CD4-positive, alpha-beta T cell treated with Interleukin-6 at 100 ng/mL for 8 hours (primary cell): Measurements from ENCODE around the gene RUVBL2.

Experiments
- DNase-seq: peaks from one replicate; pipeline ENCODE4 v3.0.0-alpha.2; 2020; ENCODE audit warnings: mixed read lengths, low spot score

The RUVBL2 gene

DNA sequence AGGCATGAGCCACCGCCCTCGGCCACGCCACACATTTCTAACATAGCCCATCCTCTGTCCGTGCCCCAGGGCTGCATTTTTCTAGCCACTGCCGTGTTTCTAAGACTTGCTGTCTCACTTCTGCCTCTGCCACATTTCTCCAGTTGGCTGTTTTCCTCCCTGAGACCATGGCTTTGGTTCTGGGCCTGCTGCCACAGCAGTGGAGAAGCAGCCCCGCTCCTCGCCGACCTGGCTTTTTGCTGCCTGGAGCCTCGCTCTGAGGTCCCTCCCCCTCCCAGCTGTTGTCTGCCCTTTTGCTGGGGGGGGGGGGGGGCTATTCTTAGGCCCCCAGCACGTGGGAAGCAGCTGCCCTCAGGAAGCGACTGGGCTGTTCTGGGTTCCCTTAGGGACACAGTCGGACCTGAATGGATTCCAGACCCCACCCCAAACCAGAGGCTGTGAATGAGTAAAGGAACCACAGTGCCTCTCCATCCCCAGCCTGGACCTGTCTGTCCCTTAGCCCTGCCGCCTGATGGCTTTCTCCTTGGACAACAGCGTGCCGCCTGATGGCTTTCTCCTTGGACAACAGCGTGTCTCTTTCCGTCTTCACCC lies 3.9 kb upstream of the RUVBL2 start:
- DNase-seq = no peak

DNA sequence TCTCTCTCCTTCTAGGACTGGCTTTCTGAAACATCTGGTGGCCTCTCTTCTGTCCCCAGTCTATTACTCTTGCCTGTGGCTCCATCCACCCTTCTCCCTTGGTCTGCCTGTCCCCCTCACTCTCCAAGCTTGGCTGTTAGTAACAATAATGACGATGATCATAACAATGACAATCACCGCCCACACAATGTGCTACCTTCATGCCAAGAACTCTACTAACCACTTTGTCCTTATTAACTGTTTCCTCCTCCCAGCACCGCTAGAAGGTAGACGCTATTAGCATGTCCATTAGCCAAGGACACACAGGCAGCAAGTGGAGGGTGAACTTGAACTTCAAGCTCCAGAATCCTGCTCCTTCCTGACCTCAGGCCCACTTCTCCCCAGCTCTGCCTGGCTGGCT lies 3.3 kb upstream of the RUVBL2 start:
- no peak for DNase-seq

DNA sequence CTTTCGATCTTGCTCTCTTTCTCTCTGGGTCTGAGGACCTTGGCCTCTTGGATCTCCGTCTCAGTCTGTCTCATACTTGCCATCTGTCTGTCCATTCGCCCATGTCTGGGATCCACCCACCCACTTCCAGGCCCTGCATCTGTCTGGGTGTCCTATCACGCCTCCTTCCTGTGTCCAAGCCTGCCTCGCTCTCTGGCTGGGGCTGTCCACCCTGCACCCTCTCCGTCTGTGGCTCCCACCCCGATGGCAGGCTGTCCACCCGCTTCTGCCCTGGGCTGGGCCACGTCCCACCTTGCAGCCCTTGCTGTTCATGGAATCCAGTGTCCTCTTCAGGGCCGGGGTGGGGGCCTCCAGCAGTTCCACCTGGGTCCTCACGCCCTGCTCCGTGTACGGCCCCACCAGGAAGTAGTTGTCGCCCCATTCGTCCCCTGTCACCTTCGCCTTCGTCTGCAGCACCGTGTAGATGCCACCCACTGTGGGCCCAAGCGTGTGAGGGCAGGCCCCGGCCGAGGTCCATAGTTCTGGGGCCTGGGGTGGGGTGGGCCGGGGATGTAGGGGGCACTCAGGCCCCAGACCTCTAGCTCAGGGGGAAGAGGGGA lies 2.6 kb upstream of the RUVBL2 start:
- no peak for DNase-seq

DNA sequence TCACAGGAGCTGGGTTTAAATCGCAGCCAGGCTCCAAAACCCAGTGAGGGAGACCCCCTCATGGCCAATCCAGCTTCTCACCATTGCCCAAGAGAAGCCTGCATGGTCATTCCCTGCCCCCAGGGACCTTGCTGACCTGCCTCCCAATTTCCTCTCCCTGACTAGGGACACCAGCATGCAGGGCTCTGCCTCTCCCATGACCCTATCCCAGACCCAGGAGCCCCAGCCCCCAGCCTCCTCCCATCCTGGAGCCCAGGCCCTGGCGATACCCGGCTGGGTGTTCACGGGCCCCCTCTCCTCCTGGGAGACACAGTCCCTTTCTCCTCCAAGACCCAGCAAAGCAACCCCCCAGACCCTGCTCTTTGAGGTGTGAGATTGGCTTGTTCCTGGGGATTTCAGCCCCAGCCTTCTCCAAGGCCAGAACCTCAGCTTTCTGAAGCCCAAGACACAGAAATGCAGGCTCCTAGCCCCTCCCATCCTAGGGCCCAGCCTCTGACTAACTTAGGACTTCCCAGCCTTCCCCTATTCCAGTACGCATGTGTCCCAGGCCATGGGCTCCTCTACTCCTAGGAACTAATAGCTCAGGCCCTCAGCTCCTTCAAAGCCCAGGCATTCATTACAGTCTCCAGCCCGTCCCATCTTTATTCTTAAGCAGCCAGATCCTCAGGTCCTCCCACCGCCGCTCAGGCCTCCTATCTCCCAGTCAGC lies 1.7 kb upstream of the RUVBL2 start:
- DNase-seq = no peak

DNA sequence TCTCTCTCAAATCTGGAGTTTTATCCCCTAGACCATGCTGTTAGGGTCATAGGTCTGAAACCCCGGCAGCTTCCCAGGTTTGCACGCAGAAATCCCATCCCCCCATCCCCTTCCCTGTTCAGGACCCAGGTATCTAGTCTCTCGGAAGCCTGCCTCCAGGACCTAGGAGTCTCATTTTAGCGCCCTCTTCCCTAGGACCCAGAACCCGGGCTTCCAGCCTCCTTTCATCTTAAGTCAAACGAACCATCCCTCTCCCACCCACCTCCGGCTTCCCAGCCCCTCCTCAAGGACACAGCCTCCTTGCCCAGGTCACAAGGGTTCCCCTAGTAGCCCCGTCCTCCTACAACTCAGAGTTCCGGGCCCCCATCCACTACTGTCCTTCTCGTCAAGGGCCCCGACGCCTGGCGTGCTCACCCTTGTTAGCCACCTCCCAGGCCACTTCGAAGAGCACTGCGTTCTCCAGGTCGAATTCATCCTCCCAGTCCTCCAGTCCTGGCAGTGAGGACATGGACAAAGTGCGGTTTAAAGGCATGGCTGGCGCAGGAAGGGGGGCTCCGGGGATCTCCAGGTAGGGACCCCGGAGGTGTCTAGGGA lies 1.0 kb upstream of the RUVBL2 start:
- no peak for DNase-seq

DNA sequence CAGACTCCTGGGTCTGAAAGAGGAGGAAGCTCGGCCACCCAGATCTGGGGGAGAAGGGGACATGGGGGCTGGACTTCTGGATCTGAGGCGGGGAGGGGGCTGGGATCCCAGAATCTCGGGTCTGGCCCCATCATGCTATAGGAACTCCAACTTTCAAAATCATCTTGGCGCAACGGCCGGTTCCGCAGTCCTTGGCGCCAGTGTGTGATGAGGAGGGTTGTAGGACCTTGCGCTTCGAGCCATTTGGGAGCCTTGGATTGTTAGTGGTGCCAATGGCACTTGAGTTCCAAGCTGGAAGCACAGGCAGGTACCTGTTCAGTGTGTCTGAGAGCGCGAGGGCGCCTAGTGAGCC lies 324 bp downstream of the RUVBL2 start:
- no peak for DNase-seq

DNA sequence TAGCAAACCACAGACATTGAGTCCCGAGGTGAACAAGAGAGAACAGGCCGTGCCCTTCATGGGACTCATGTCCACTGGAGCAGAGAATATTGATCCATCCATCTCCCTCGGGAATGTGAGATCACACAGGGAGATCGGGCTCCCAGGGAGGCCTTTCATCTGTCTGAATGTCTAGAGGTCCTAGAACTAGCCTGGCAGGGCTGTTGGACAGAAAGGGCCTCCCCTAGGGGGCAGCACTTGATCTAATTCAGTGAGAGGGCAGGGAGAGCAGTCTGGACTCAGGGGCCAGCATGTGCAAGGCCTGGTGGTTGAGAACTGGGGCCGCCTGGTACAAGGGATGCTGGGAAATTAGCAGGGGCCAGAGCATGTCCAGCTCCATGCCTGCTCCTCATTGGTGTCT lies 4.3 kb downstream of the RUVBL2 start:
- peak; percentile 19 for DNase-seq

DNA sequence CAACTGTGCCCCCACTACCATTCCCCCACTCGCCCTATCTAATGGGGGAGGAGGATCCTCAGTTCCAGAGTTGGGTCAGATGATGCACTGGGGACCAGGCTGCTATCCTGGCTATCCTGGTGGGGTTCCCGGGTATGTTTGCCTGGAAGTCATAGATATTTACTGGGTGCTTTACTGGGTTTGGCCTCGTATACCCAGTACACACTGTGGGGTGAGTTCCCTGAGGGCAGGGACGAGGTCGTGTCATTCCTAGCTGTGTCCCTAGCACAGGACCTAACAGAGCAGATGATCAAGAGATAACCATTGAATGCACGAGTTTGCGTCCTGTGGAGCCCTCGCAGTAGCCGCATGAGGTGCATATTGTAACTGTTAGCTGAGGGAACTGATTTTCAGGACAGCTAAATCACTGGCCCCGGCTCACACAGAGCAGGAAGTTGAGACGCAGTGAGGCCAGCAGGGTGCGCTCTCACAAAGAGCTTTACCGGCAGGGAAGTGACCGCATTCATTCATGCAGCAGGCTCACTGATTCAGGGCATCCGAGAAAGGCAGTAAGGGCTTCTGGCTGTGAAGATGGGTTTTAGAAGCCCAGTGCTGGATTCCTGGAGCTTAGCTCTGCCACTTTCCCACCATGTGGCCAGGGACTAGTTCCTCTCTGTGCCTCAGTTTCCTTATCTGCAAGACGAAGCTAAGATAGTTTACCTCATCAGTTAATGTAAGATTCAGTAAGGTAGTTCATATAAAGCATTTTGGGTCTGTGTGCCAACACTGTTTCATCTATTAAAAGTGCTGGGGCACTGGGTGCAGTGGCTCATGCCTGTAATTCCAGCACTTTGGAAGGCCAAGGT lies 6.0 kb downstream of the RUVBL2 start:
- peak; percentile 60 for DNase-seq

DNA sequence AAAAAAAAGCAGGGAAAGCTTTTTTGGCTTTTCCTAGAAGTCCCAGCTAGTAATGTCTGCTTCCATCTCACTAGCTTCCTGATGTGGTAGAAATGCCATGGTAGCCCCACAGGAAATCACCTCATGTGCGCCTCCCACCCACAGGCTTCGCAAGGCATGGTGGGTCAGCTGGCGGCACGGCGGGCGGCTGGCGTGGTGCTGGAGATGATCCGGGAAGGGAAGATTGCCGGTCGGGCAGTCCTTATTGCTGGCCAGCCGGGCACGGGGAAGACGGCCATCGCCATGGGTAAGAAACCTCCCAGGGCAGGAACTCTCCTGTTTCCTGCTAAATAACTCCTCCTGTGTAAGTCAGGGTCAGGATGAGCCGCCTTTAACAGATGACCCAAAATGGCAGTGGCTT lies 10.4 kb downstream of the RUVBL2 start:
- DNase-seq = no peak

DNA sequence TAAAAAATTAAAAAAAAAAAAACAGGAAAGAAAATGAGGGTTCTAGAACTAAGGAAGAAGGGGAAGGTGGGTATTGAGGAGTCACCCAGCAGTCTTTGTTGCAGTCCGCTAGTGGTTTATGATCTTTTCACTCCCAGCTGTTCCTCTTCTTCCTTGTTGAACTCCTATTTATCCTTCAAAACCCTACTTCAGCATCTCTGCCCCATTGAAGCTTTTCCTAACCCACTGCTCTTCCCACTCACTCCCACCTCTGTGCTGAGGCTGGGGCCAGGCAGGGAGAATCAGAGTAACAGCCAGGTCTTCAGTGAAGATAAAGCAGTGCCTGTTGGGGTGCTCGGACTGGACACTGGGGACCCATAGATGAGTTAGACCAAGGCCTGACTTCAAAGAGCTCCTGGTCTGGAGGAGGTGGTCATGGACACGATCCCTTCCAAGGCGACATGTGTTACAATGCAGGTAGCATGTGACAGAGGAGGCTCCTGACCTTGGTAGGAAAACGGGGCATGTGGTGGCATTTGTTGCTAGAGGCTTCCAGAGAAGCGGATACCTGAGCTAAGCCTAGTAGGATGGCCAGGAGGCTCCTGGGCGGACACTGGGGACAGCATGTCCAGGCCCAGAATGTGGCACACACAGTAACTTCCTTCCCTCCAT lies 11.4 kb downstream of the RUVBL2 start:
- no peak for DNase-seq

DNA sequence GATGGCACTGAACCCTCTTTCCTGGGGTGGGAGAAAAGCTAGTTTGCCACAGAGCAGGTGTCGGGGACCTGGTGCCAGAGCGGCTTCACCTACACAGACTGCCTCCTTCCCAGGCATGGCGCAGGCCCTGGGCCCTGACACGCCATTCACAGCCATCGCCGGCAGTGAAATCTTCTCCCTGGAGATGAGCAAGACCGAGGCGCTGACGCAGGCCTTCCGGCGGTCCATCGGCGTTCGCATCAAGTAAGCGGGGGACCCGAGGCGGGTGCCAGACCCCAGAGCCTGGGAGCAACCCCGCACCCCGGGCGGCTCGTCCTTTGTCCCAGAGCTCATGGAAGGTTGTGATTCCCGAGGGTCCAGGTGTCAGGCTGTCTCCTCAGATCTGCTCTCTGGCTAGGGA lies 13.2 kb downstream of the RUVBL2 start:
- no peak for DNase-seq

DNA sequence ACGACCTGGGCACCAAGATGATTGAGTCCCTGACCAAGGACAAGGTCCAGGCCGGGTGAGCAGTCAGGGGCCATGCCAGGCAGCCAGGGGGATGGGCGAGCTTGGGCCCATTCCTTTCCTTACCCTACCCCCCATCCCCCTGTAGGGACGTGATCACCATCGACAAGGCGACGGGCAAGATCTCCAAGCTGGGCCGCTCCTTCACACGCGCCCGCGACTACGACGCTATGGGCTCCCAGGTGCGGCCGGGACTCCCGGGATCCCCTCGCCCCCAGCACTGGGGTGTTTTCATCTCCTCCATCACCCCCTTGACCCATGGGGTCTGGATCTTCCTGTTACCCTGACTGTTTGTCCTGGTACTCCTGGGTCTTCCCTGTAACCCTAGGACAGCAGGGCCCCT lies 16.1 kb downstream of the RUVBL2 start:
- DNase-seq = no peak

DNA sequence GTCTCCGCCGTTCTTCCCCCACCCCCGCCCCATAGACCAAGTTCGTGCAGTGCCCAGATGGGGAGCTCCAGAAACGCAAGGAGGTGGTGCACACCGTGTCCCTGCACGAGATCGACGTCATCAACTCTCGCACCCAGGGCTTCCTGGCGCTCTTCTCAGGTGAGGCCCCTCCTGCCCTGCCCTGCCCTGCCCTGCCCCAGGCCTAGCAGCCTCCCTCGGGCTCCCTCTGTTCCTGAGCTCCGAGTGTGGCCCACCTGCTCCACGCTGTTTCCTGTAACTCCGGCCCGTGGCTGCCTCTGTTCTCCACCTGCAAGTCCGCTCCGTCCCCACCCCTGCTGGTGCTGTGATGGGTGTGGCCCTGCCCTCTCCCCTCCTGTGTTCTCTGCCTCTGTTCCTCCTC lies 16.8 kb downstream of the RUVBL2 start:
- no peak for DNase-seq

DNA sequence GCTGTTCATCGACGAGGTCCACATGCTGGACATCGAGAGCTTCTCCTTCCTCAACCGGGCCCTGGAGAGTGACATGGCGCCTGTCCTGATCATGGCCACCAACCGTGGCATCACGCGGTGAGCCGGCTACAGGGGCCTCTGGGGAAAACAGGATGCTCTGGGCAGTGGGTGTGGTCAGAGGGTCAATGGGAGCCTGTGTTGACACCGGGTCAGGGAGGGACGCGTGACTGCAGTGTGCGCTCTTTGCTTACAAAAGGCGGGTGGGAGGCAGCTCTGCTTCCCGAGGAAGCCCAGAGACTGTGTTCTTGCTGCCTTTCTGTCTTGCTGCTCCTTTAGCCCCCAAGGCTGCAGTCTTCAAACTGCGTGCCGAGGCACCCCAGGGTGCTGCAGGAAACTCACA lies 17.5 kb downstream of the RUVBL2 start:
- no peak for DNase-seq

DNA sequence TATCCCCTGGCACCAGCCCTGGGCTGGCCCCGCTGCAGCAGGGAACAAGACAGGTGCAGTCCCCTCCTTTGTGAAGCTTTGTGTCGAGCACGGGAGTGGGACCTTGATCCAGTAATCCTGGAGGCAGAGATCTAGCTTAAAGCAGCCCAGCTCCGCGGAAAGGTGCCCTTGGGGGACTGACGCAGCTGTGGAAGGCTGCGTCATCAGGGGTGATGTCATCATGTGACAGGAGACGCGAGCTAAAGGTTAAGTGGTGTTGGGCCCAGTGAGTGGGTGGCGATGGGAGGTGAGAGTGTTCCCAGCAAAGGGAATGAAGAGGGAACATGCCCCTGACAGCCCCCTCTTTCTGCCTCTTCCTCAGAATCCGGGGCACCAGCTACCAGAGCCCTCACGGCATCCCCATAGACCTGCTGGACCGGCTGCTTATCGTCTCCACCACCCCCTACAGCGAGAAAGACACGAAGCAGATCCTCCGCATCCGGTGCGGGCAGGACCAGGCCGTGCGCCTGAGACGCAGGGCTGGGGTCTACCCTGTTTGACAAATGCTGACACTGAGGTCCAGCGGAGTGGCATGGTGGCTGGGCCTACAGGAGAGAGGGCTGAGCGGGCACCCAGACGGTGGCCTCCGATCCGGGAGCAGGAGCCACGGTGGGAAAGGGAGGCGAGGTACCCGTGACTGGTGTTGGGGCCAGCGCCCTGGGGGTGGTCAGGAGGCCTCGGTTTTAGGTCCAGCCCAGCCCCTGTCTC lies 20.6 kb downstream of the RUVBL2 start:
- no peak for DNase-seq

DNA sequence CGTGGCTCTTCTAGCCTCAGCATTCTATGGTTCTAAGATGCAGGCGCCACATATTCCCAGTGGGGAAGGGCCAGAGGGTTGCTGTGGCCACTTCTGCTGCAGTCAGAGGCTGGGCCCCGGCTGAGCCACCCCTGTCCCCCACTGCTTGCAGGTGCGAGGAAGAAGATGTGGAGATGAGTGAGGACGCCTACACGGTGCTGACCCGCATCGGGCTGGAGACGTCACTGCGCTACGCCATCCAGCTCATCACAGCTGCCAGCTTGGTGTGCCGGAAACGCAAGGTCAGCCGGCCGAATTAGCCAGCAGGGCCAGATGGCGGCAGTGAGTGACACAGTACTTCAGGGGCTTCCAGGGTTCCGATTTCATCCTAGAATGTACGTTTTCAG lies 21.2 kb downstream of the RUVBL2 start:
- DNase-seq = no peak

DNA sequence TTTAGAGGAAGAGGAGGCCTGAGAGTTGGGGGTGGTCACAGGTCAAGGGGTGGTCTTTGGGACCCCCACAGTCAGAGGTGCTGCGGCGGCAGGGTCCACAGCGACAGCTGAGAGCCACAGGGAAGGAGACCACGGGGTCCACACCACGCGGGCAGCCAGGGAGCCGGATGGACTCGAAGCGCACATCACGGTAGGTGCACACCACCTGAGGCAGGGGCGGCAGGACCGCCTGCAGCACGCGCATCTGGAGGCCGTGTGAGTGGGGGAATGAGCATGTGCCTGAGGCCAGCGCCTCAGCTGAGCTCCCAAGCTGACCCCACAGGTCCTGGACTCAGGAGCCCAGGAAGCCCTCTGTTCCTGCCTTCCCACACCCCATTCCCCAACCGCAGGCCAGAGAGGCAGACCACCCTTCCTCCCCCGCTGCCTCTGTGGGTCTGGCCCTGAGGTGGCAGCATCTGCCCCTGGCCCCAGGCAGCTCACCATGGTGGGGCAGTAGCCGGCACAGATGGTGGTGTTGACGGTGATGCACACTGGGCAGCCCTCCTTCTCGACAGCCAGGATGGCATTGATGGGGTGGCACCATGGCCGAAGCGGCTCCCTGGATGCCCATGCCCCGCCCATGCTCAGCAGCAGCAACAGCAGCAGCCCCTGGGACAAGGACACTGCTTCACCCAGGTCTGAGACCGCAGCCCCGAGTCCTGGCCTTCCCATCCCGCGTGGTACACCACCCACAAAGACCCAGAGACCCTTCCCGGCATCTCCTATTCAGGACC lies 22.6 kb downstream of the RUVBL2 start:
- DNase-seq = no peak

DNA sequence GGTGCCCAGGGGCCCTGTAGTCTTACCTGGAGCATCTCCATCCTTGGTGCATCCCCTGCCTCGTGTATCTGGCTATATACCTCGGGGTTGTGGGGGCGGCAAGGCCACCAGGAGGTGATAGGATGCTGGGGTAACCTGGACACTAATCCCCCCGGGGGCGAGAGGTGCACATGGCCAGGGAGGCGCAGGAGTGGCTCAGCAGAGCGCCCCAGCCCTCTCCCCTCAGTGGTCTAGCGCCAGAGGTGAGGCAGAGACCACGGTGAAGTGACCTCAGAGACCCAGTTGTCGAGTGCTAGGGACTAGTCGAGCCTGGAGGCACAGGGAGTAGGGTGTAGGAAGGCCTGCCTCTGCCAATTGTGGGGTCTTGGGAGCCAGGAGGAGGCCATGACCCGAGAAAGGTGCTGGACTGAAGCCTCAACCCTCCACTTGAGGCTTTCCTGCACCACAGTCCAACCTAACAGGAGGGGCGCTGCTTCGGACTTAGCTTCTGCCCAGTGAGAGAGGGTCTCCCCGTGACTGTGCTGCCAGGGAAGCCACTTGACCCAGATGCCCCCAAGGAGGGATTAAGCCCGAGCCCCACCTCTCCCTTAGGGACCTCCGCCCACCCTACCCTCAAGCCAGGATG lies 23.5 kb downstream of the RUVBL2 start, which contains the start of gene LHB:
TSS of gene LHB (minus strand) at position 51 of the 625 bp plus-strand sequence. CDS start at position 41, 10 bp downstream.
- no peak for DNase-seq

DNA sequence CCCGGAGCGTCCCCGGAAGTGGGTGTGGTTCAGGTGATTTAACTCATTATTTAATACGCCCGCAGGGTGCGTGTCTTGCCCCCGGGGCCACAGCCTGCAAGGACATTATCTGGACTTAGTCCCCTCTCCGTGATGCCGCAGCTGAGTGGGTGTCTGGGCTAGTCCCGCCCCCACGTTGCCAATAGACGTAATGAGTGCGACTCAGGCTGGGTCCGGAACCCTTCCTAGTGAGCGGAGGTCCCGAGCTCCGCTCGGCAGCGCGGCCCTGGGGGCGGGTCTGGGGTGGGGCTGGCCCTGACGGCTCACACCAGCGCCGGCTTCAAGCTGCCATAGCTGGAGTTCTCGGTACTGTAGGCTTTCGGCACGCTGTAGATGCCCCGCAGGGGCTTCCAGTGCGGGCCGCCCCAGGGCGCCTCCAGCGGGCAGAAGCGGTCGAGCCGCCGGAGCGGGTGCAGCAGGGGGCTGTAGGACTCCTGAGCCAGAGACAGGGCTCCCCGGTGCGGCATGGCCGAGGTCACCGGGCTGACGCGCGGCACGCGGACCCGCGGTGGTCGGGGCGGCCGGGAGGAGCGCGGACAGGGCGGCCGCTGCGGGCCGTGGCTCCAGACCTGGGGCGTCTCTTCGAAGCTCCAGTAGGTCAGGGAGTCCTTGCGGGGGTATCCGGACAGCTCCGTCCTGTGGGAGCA lies 24.1 kb downstream of the RUVBL2 start:
- DNase-seq = peak; percentile 53
